Activated gamma-delta T cell treated with Interleukin-2 at 50 U/mL for 16 hours (primary cell): ENCODE data around the gene IQSEC1.

Source experiments
- DNase-seq: peaks from one replicate; pipeline ENCODE4 v3.0.0-alpha.2; 2020

IQSEC1 gene

GRCh38 chr3:12981306-12982275 is 91.6 kb downstream of the IQSEC1 start:
- no peak for DNase-seq

- DNase-seq, result no peak
Measured at GRCh38 chr3:12980596-12981290, 92.5 kb downstream of the IQSEC1 start.

DNA sequence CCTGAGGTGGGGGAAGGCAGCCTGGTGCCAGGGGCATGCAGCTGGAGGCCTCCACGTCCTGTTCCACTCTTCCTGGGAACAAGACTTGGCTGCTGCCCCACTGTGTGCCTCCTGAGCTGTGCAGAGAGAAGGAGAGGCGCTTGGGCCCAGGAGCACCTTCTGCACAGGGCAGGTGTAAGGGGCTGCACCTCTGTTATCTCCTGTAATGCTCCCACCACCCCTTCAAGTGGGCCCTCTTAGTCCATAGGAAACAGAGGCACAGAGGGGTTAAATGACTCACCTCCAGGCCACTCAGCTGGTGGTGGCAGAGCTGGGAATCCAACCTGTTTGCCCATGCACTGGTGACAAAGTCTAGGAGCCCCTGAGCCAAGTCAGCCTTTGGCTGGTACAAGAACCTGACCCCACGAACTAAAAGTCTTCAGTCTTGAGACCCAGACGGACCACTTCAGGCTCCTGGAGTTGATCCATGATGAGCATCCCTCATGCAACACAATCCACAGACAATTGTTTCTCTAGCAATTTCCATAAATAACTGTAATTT is 93.2 kb downstream of the IQSEC1 start:
- no peak for DNase-seq

DNA sequence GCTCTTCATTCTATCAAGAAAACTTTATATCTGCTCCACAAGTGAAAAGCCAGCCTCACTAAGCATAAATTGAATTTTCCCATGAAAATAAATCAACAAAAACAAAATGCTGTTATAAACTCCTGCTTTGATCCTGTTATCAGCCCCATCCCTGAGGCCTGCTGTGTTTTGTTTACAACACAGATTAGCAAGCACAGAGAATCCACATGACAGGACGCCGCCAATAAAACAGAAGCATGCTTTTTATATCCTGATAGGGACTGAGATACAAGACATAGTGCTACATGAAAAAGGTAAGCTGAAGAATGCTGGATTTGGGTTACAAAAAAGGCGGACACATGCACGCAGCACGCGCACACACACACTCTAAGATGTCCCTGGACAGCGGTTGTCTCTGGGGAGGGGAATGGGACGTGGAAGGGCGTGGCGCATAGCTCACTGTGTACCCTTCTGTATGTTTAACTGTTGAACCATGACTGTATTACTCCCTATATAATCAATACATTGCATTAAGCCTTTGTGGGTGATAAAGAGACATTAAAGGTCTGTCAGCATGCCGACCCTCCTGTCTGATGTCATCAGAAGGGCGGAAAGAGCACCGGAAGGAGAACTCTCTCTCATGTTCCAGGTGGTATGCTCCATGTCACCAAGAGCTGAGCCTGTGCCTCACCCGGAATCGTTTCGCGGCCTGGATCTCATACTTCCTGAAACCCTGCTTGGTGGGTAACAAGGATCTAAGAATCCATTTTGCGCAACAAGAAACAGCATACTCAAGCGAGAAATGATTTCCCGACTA is 93.9 kb downstream of the IQSEC1 start:
- no peak for DNase-seq

- no peak for DNase-seq
Measured at GRCh38 chr3:12978682-12979081, 94.5 kb downstream of the IQSEC1 start.

DNA sequence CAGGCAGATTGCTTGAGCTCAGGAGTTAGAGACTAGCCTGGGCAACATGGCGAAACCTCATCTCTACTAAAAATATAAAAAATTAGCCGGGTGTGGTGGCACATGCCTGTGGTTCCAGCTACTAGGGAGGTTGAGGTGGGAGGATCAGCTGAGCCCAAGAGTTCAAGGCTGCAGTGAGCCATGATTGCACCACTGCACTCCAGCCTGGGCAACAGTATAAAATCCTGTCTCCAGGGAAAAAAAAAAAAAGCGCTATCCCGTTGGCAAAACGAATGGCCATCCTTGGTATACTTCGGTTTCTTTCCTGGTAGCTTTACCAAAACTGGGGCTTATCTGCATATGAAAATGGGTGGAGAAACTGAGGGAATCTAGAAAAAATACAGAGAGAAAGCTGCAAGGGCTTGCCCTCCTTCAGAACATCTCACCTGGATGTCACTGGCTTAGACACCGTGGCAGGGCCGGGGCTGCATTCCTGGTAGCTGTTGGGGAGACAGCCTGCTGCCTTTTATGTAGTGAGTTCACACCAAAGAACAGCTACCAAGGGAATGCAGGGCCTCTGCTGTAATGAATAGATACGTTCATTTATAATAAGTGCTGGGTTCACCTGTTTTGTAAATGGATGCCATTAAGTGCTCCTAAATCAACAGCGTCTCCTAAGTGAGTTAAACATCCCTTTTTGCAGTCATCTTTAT is 96.0 kb downstream of the IQSEC1 start:
- DNase-seq, result no peak

DNA sequence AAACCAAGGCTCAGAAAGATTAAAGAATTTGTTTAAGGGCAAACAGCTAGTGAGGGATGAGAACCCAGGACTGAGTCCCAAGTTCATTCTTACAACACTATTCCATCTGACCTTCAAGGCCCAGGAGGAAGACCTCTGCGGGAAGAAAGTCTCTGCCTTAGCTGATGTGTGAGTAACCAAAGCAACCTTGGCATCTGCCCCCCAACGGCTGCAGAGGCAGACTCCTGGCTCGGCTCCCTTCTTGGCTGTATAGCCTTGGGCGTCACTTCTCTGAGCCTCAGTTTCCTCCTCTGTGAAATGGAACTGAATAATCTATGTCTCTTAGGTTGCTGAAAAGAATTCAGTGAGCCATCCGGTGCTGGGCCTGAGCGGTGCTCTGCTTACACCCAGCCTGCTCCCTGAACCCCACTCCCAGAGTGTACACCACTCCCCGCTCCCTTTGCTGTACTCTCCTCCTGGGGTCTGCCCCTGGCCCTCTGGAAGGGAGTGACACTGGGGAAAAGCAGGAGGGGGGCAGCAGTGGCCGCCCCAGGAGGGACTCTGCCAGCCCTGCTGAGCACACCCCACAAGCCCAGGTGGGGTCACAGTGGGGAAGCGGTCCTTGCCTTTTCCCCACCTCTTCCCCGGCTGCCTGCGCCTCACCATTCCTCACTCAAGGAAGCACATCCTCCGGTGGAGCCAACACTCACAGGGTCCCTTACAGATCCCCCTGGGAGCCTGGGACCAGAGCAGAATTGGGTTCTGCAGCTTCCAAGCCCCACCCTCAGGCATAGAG is 97.3 kb downstream of the IQSEC1 start:
- no peak for DNase-seq

GRCh38 chr3:12974819-12975218 is 98.4 kb downstream of the IQSEC1 start:
- no peak for DNase-seq

- DNase-seq, result no peak
Measured at GRCh38 chr3:12974334-12974733, 98.9 kb downstream of the IQSEC1 start.

- no peak for DNase-seq
Measured at GRCh38 chr3:12973827-12974226, 99.4 kb downstream of the IQSEC1 start.

DNA sequence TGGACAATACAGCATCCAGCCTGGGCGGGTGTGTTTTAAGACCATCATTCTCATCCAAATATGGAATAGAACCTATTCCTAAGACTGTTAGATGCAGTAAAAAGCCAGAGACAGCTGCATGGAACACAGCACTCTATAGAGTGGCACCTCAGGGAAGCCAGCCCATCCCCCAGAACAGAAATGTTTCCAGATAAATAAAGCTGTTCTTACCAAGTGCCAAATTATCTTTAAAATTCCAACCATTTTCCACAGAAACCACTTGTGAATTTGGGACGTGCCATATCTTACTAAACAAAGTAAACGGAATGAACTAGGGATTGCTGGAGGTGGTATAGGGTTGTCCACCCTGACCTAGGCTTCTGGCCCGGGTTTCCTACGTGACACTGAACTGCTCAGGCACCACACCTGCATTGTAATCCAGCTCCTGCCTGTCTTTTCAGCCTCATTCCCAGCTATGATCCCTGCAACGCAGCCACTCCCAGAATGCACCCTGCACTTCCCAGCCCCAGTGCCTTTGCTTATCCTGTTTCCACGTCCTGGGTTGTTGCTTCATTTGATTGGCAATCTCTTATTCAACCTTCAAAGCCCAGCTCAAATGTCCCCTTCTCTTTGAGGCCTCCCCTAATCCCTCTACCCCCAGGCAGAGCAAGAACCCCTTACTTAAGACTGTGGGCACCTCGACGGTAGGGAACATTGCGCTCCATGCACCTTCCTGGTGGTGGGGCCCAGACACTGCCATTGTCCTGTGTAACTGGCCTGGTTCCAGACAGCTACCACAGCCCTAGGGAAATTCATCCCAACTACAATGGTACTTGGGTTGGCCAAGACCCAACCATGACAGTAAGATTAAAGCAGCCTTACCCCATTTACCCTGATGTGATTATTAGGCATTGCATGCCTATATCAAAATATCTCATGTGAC is 100.2 kb downstream of the IQSEC1 start:
- DNase-seq, result no peak

DNA sequence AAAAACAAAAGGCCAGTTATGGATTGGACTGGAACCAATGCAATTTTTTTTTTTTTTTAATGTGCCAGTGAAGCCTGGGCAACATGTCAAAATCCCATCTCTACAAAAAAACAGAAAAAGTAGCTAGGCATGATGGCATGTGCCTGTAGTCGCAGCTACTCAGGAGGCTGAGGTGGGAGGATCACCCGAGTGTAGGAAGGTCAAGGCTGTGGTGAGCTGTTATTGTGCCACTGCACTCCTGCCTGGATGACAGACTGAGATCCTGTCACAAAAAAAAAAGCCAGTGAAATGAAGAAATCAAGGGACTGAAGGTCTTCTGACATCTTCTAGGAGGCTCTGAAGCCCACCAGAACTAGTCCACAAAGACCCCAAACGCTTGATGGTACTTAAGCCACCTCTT is 101.2 kb downstream of the IQSEC1 start:
- DNase-seq, result no peak

GRCh38 chr3:12970684-12971083 is 102.5 kb downstream of the IQSEC1 start:
- no peak for DNase-seq

- no peak for DNase-seq
Measured at GRCh38 chr3:12969486-12969885, 103.7 kb downstream of the IQSEC1 start.

DNA sequence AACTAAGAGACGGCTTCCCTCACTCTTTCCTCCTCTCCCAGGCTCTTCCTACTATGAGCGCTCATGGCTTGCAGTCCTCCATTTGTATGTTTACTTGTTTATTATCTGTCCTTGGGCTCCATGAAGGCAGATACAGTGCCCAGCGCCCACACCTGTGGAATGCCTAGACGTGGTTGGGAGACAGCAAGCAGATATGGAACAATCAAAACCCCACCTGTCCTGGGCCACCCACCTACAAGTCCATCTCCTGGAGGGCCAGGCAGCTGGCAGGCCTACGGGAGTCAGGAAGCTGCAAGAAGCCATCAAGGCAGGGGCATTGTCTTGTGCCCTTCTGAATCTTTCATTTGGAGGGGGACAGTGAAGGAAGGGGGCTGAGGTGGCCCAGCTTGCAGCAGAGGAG is 104.7 kb downstream of the IQSEC1 start:
- no peak for DNase-seq

DNA sequence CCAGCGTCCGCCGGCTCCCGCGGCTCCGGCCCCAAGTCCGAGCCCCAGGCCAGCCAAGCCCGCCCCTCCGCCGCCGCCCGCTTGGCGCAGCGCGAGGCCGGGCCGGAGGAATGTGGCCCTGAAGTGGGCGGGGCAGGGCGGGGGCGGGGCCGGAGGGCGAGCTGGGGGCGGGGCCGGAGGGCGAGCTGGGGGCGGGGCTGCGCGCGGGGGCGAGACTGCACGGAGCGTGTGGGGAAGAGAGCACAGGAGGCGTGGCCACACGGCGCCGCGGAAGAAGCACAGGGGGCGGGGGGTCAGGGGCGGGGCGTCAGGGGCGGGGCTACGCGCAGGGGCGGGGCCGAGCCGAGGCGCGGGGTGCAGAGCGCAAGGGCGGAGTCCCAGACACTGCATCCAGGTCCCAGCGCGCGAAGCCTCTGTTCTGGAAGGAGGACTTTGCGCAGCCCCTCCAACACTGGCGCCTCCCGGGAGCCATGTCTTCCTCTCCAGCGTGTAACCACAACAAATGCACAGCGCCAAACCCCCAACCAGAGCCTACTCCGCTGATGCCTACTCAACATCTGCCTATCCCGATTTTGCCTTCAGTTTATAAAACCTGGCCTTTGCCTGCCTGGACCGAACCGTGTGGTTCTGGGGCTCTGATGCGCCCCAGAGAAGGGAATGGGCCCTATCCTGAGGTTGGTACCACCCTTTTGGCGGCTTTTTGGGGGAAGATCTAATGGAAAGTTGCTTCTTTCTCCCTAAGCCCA is 105.5 kb downstream of the IQSEC1 start:
- DNase-seq, result peak; percentile 86

- no peak for DNase-seq
Measured at GRCh38 chr3:12966847-12967605, 106.2 kb downstream of the IQSEC1 start.

DNA sequence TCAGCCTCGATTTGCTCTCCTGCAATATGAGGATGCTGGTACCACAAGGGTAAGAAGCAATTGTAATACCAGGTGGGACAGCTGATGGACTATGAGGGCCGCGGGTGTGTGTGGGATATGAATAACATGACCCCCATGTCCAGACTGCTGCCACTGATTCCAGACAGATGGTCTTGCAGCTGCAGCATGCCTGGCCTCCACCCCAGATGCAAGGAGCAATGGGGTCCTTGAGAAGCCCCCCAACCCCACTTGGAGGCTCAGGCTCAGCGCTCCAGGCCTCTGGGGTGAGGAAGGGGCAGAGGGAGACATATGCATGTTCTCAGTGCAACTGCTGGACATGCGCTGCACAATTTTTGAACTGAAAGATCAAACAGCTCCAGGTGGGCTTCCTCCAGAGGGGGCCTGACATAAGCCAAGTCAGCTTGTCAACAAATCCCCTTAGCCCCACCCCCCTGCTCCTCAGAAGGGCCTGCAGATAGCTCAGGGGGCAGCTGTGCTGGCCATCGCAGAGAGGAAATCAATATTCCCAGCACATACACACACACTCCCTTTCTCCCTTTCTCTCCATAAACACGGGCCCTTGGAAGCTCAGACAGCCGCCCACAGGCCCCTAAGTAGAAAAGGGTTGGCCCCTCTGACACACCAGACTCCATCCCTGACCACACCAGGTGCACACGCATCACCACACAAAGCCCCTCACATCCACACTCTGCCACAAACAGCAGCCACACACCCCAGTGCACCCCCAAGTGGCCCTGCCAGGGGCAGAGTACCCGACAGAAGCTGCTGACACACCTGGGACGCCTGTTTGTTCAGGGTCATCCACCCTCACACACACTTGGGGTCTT is 107.0 kb downstream of the IQSEC1 start:
- DNase-seq, result no peak
